Neural cell (in vitro differentiated cells): ENCODE measurements around the gene ATP8B3. TPM values are rescaled to one million over a fixed set of nuclear protein-coding genes. Genes with fewer than 3 reads are reported as not detected.

Experiments
- H2AFZ ChIP-seq: fragments of 200-600, 300-800 bp; sonication (generic), shearing (Covaris generic); 2 replicates; pipeline ENCODE4 v1.6.0; 2014; ENCODE audit warnings: low read depth, mild to moderate bottlenecking, antibody characterized with exemption, low read length, moderate library complexity
- H3F3A ChIP-seq: fragments of 200-600 bp; shearing (Covaris generic); 2 replicates; pipeline ENCODE4 v1.6.1; 2016; ENCODE audit warnings: mild to moderate bottlenecking, moderate library complexity, mixed read lengths, antibody characterized with exemption, low read length; ENCODE audit not compliant: insufficient read depth, poor library complexity, severe bottlenecking
- H3K27ac ChIP-seq: fragments of 200-600, 300-800 bp; sonication (generic), shearing (Covaris generic); 2 replicates; pipeline ENCODE4 v1.5.1; 2014; ENCODE audit warnings: mild to moderate bottlenecking, low read length, moderate library complexity
- H3K27me3 ChIP-seq: fragments of 300-800, 200-600 bp; sonication (generic), shearing (Covaris generic); 2 replicates; pipeline ENCODE4 v1.6.0; 2014; ENCODE audit warnings: mild to moderate bottlenecking, low read depth, low read length, moderate library complexity; ENCODE audit not compliant: insufficient read depth
- H3K36me3 ChIP-seq: fragments of 300-800, 200-600 bp; sonication (generic), shearing (Covaris generic); 2 replicates; pipeline ENCODE4 v1.5.1; 2014; ENCODE audit warnings: mild to moderate bottlenecking, antibody characterized with exemption, low read length, moderate library complexity; ENCODE audit not compliant: insufficient read depth
- H3K4me2 ChIP-seq: fragments of 300-800, 200-600 bp; sonication (generic), shearing (Covaris generic); 2 replicates; pipeline ENCODE4 v1.6.0; 2014; ENCODE audit warnings: mild to moderate bottlenecking, low read length
- H3K4me3 ChIP-seq: fragments of 300-800, 200-600 bp; sonication (generic), shearing (Covaris generic); 2 replicates; pipeline ENCODE4 v1.5.1; 2014; ENCODE audit warnings: mild to moderate bottlenecking, low read length, moderate library complexity
- H3K79me2 ChIP-seq: fragments of 200-600 bp; shearing (Covaris generic); replicated peaks from 2 replicates; pipeline ENCODE4 v1.6.0; 2014; ENCODE audit warnings: mild to moderate bottlenecking, low read length, moderate library complexity; ENCODE audit not compliant: insufficient read depth
- H3K9ac ChIP-seq: fragments of 300-800, 200-600 bp; sonication (generic), shearing (Covaris generic); 2 replicates; pipeline ENCODE4 v1.6.1; 2016; ENCODE audit warnings: mild to moderate bottlenecking, low read length, mixed read lengths
- H3K9me2 ChIP-seq: fragments of 200-600 bp; shearing (Covaris generic); 2 replicates; pipeline ENCODE4 v1.6.1; 2016; ENCODE audit warnings: mild to moderate bottlenecking, low read length, mixed read lengths; ENCODE audit not compliant: insufficient read depth
- H3K9me3 ChIP-seq: fragments of 200-600, 300-800 bp; sonication (generic), shearing (Covaris generic); 2 replicates; pipeline ENCODE4 v1.6.1; 2016; ENCODE audit warnings: mild to moderate bottlenecking, mixed run types, low read length, moderate library complexity, mixed read lengths
- H4K20me1 ChIP-seq: fragments of 200-600 bp; shearing (Covaris generic); 2 replicates; pipeline ENCODE4 v1.6.1; 2016; ENCODE audit warnings: mild to moderate bottlenecking, mixed run types; ENCODE audit not compliant: insufficient read depth
- CTCF ChIP-seq: fragments of 450-650 bp; IDR thresholded peaks from 2 replicates; pipeline ENCODE4 v1.5.1; 2014; ENCODE audit warnings: antibody characterized with exemption, mild to moderate bottlenecking, moderate library complexity; ENCODE audit not compliant: poor library complexity, severe bottlenecking
- EP300 ChIP-seq: fragments of 450-650 bp; conservative IDR thresholded peaks from 2 replicates; pipeline ENCODE4 v1.6.1; 2014; ENCODE audit warnings: antibody characterized with exemption, mild to moderate bottlenecking, moderate library complexity; ENCODE audit not compliant: poor library complexity, severe bottlenecking
- EZH2 ChIP-seq: fragments of 200-600, 300-800 bp; shearing (Covaris generic), sonication (generic); IDR thresholded peaks from 2 replicates; pipeline ENCODE4 v1.6.1; 2014; ENCODE audit warnings: antibody characterized with exemption, low read length, borderline replicate concordance, mild to moderate bottlenecking; ENCODE audit not compliant: insufficient read depth, poor library complexity, severe bottlenecking
- MXI1 ChIP-seq: fragments of 450-650 bp; conservative IDR thresholded peaks from 2 replicates; pipeline ENCODE4 v1.6.1; 2014; ENCODE audit warnings: antibody characterized with exemption, mild to moderate bottlenecking; ENCODE audit not compliant: poor library complexity, severe bottlenecking
- POLR2AphosphoS5 ChIP-seq: IDR thresholded peaks from 2 replicates; pipeline ENCODE4 v1.6.1; 2012
- RAD21 ChIP-seq: fragments of 450-650 bp; conservative IDR thresholded peaks from 2 replicates; pipeline ENCODE4 v1.6.1; 2014; ENCODE audit warnings: antibody characterized with exemption, mild to moderate bottlenecking, moderate library complexity
- REST ChIP-seq: IDR thresholded peaks from 2 replicates; pipeline ENCODE4 v1.6.1; 2012; ENCODE audit warnings: borderline replicate concordance
- SMC3 ChIP-seq: fragments of 450-650 bp; conservative IDR thresholded peaks from 2 replicates; pipeline ENCODE4 v1.6.1; 2014; ENCODE audit warnings: antibody characterized with exemption, mild to moderate bottlenecking, moderate library complexity; ENCODE audit not compliant: poor library complexity
- TAF1 ChIP-seq: IDR thresholded peaks from 2 replicates; pipeline ENCODE4 v1.6.1; 2012; ENCODE audit warnings: low read depth
- polyA plus RNA-seq: library from polyadenylated mRNA; depleted of rRNA; stranded (reverse); fragments of >200 nt; gene quantifications from 2 replicates; pipeline ENCODE4 v1.2.3, GENCODE V29; 2014

ATP8B3 gene
- polyA plus RNA-seq, 1 donor from 2014 or later = 1.5 TPM

GRCh38 chr19:1789261-1790041 lies 22.6 kb downstream of the ATP8B3 start:
- H3K27me3 ChIP-seq = peaks cover 17% of the 10 kb centered on the region
- no peak overlapping the region for H3K27ac ChIP-seq
- H3K79me2 ChIP-seq = no peaks in the 10 kb centered on the region
- H4K20me1 ChIP-seq = no peaks in the 10 kb centered on the region
- H3K9ac ChIP-seq = no peak overlapping the region
- H3K4me2 ChIP-seq = no peak overlapping the region
- no peaks in the 10 kb centered on the region for H3K36me3 ChIP-seq
- H3K9me2 ChIP-seq = no peaks in the 10 kb centered on the region
- no peak for TF ChIP-seq CTCF
- TF ChIP-seq MXI1 = no peak
- TF ChIP-seq REST = no peak
- TF ChIP-seq EZH2 = no peak
- no peak for TF ChIP-seq SMC3
- no peak for TF ChIP-seq EP300
- TF ChIP-seq RAD21 = no peak
- no peak for TF ChIP-seq POLR2AphosphoS5
- TF ChIP-seq TAF1 = no peak
- no peak overlapping the region for H3K4me3 ChIP-seq
- no peaks in the 10 kb centered on the region for H3F3A ChIP-seq
- H2AFZ ChIP-seq = no peak overlapping the region
- H3K9me3 ChIP-seq = no peaks in the 10 kb centered on the region

- no peak overlapping the region for H2AFZ ChIP-seq
- no peaks in the 10 kb centered on the region for H3K79me2 ChIP-seq
- no peak overlapping the region for H3K4me2 ChIP-seq
- H3K27me3 ChIP-seq = peaks cover 21% of the 10 kb centered on the region
- no peak overlapping the region for H3K27ac ChIP-seq
- TF ChIP-seq CTCF (no peak), EZH2 (no peak), POLR2AphosphoS5 (no peak), TAF1 (no peak), MXI1 (no peak), SMC3 (no peak), REST (no peak), RAD21 (no peak), EP300 (no peak)
- H3K4me3 ChIP-seq = no peak overlapping the region
- H4K20me1 ChIP-seq = no peaks in the 10 kb centered on the region
- H3K9me2 ChIP-seq = no peaks in the 10 kb centered on the region
- H3K36me3 ChIP-seq = no peaks in the 10 kb centered on the region
- H3F3A ChIP-seq = no peaks in the 10 kb centered on the region
- no peaks in the 10 kb centered on the region for H3K9me3 ChIP-seq
- H3K9ac ChIP-seq = no peak overlapping the region
These were observed 25.0 kb downstream of the ATP8B3 start for GRCh38 chr19:1787116-1787515.
